Nephron (organoid): ENCODE results near the gene TES.

Source experiments
- H3K27ac Mint-ChIP-seq, 3 experiments: 2 replicates each; pipeline ENCODE4 v1.8.0; 2020; ENCODE audit warnings: mixed read lengths in 3 of 3, mild to moderate bottlenecking in 2 of 3, moderate library complexity in 1 of 3
- H3K27me3 Mint-ChIP-seq: 2 replicates; pipeline ENCODE4 v1.8.0; 2021; ENCODE audit warnings: low read depth, mild to moderate bottlenecking, moderate library complexity, mixed read lengths
- H3K36me3 Mint-ChIP-seq: 2 replicates; pipeline ENCODE4 v1.8.0; 2020; ENCODE audit warnings: low read depth, mixed read lengths
- H3K4me1 Mint-ChIP-seq: 2 replicates; pipeline ENCODE4 v1.8.0; 2020; ENCODE audit warnings: mixed read lengths
- H3K4me3 Mint-ChIP-seq, 3 experiments: 2 replicates each; pipeline ENCODE4 v1.8.0; 2020; ENCODE audit warnings: mild to moderate bottlenecking in 3 of 3, mixed read lengths in 3 of 3, moderate library complexity in 2 of 3
- H3K9me3 Mint-ChIP-seq: 2 replicates; pipeline ENCODE4 v1.8.0; 2020; ENCODE audit warnings: mixed read lengths
- CTCF ChIP-seq, 3 experiments: fragments of 200-600 bp; sonication (generic); IDR thresholded peaks; one replicate each; pipeline ENCODE4 v1.5.0; 2021; ENCODE audit warnings: antibody characterized with exemption in 3 of 3; ENCODE audit not compliant: unreplicated experiment in 3 of 3

Gene TES

GRCh38 chr7:116230191-116231005, 20.1 kb downstream of the TES start:
- Mint-ChIP-seq H3K27ac (peak overlapping the region; percentile 18 to 63 (median 51)), H3K27me3 (no peaks in the 10 kb centered on the region), H3K9me3 (no peaks in the 10 kb centered on the region), H3K4me1 (peaks cover 25% of the 10 kb centered on the region), H3K4me3 (no peak overlapping the region), H3K36me3 (no peaks in the 10 kb centered on the region)
- no peak for TF ChIP-seq CTCF (IDR thresholded peaks at IDR 0.05; ENCODE audit: unreplicated experiment in 3 of 3)

GRCh38 chr7:116231543-116231942, 21.2 kb downstream of the TES start:
- Mint-ChIP-seq H3K27me3 (no peaks in the 10 kb centered on the region), H3K4me3 (no peak overlapping the region), H3K27ac (peak overlapping the region; percentile 71 to 85 (median 83)), H3K4me1 (peaks cover 25% of the 10 kb centered on the region), H3K9me3 (no peaks in the 10 kb centered on the region), H3K36me3 (no peaks in the 10 kb centered on the region)
- no peak for TF ChIP-seq CTCF (IDR thresholded peaks at IDR 0.05; ENCODE audit: unreplicated experiment in 3 of 3)

GRCh38 chr7:116231949-116232348, 21.6 kb downstream of the TES start:
- H3K36me3 Mint-ChIP-seq = no peaks in the 10 kb centered on the region
- H3K27ac Mint-ChIP-seq = peak overlapping the region; percentile 71 to 85 (median 83)
- no peaks in the 10 kb centered on the region for H3K27me3 Mint-ChIP-seq
- H3K4me3 Mint-ChIP-seq = no peak overlapping the region
- no peaks in the 10 kb centered on the region for H3K9me3 Mint-ChIP-seq
- peaks cover 25% of the 10 kb centered on the region for H3K4me1 Mint-ChIP-seq
- TF ChIP-seq CTCF (IDR thresholded peaks at IDR 0.05; ENCODE audit: unreplicated experiment in 3 of 3) = no peak

GRCh38 chr7:116232350-116232749, 22.0 kb downstream of the TES start:
- H3K9me3 Mint-ChIP-seq = no peaks in the 10 kb centered on the region
- peaks cover 25% of the 10 kb centered on the region for H3K4me1 Mint-ChIP-seq
- H3K27me3 Mint-ChIP-seq = no peaks in the 10 kb centered on the region
- peak overlapping the region; percentile 71 to 85 (median 83) for H3K27ac Mint-ChIP-seq
- H3K4me3 Mint-ChIP-seq = no peak overlapping the region
- H3K36me3 Mint-ChIP-seq = peaks cover 3% of the 10 kb centered on the region
- TF ChIP-seq CTCF (IDR thresholded peaks at IDR 0.05; ENCODE audit: unreplicated experiment in 3 of 3) = no peak

GRCh38 chr7:116232920-116233319, 22.6 kb downstream of the TES start:
- peaks cover 25% of the 10 kb centered on the region for H3K4me1 Mint-ChIP-seq
- no peak overlapping the region for H3K4me3 Mint-ChIP-seq
- no peaks in the 10 kb centered on the region for H3K9me3 Mint-ChIP-seq
- H3K27me3 Mint-ChIP-seq = no peaks in the 10 kb centered on the region
- no peak overlapping the region for H3K27ac Mint-ChIP-seq
- H3K36me3 Mint-ChIP-seq = peaks cover 8% of the 10 kb centered on the region
- TF ChIP-seq CTCF (IDR thresholded peaks at IDR 0.05; ENCODE audit: unreplicated experiment in 3 of 3) = no peak
